GM18873 (cell line): ENCODE measurements around the gene SYCN.

Experiments used
- ATAC-seq: cut with Tn5 transposase; IDR thresholded peaks from one replicate; pipeline ENCODE4 v1.9.1; 2021; ENCODE audit warnings: mild to moderate bottlenecking, moderate library complexity, moderate number of reproducible peaks; ENCODE audit not compliant: unreplicated experiment, low FRiP score

Gene SYCN

GRCh38 chr19:39157275-39157996 lies 46.6 kb downstream of the SYCN start:
- no peak for ATAC-seq

DNA sequence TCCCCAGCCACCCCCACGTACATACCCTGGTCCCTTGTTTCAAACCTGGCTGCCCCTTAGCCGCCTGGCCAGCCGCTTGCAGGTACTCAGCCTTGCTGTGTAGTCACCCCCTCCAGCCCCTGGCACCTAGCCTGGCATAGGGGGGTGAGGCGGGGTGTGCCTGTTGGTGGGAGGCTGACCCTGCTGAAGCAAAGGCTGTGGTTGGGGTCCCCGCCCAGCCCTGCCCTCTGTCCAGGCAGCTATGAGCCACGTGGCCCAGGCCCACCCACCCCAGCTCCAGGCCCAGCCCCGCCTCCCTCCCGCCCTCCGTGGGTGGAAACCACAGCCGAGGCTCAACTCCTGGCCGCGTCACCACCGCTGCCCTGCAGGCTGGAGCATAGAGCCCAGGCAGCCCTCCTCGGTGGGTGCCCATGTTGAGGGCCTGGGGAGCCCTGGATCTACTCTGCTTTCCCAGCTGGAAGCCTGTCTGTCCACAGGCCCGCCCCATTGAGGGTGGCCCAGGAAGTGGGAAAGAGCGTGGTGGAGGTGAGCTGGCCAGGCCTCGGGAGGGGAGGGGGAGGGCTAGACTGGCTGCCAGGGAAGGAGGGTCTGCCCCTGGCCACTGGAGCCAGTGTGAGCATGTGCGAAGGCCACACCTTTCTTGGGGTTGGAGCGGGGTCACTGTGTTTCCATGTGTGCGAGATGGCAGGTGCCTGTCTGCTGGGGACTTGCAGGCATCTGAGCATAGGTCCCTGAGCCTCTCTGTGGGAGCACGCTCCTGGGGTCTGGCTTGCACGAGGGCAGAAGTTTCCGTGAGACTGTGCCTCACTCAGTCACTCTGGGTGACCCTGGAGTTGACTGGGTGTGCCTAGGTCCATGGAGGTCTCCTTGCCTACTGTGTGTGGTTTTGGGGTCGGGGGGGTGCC lies 47.5 kb downstream of the SYCN start:
- no peak for ATAC-seq

DNA sequence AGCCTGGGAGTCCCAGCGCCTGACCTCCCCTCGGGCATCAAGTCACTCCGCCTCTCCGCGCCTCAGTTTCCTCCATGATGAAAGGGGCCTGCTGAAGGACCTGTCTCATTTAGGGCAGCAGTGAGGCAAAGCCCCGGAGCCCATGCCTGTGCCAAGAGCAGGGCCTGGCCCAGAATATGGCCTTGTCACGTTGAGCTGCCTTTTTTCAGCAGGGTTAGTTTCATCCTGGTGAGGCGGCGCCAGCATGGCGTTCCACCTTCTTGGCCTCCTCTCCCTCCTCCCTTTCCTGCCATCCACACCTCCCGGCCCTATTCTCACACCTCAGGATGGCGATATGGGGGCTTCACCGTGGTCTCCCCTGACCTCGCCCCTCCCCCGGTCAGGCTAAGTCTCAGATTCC lies 48.3 kb downstream of the SYCN start:
- no peak for ATAC-seq

GRCh38 chr19:39155114-39155700 lies 48.9 kb downstream of the SYCN start:
- no peak for ATAC-seq

GRCh38 chr19:39154629-39155100 lies 49.4 kb downstream of the SYCN start:
- ATAC-seq = no peak

DNA sequence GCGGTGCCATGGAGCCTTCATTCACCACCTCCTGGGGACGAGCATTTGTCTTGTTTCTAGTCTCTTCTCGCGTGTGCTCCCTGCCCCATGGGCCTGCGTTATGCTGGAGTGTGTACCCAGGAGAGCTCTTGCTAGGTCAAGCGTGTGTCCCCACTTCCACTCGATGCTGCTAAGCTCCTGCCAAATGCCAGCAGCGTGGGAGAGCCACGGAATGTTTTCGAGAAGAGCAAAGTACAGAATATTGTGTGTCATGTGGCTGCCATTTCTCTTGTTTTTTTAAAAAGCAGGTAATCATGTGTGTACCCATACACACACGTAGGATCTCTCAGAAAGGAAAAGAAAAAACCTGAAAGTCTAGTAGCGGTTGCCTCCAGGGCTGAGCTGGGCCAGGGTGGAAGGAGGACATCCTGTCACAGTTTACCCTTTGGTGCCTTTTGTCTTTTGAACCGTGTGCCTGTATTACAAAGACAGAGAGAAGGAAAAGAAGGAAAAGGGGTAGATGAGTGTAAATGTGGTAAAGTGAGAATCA lies 49.9 kb downstream of the SYCN start:
- ATAC-seq = no peak
